ENCODE results near the gene APBB2. TPM values are rescaled to one million over a fixed set of nuclear protein-coding genes. Genes with fewer than 3 reads are reported as not detected.
A peak's percentile ranks its signal among the peaks of the same experiment; 100 is the strongest.

APBB2 gene
- total RNA-seq, 2 experiments from 2014 or later = 0.22 TPM; not detected in 1

GRCh38 chr4:40778090-40778489, 436.3 kb downstream of the APBB2 start:
- no peak for DNase-seq
- intact Hi-C loops (cut with DNase I, micrococcal nuclease) = no loop called here
- no peak overlapping the region for H3K4me3 Mint-ChIP-seq

GRCh38 chr4:40769266-40769665, 445.1 kb downstream of the APBB2 start:
- no peaks in the 10 kb centered on the region for H3K36me3 Mint-ChIP-seq (ENCODE audit: low read depth)
- intact Hi-C loops (cut with DNase I, micrococcal nuclease) = no loop called here
- DNase-seq (no peak), ATAC-seq (ENCODE audit: poor library complexity) (no peak)
- no peaks in the 10 kb centered on the region for H3K4me1 Mint-ChIP-seq (ENCODE audit: low read depth)
- no peak overlapping the region for H3K4me3 Mint-ChIP-seq
- H3K9me3 Mint-ChIP-seq = peaks cover 2% of the 10 kb centered on the region
- H3K27ac Mint-ChIP-seq = no peak overlapping the region
- peaks cover 22% of the 10 kb centered on the region for H3K27me3 Mint-ChIP-seq
- Histone ChIP-seq H3K9me3 (ENCODE audit: control insufficient read depth in 1 of 2, insufficient read depth in 1 of 2, low read length in 2 of 2) (no peaks in the 10 kb centered on the region), H3K36me3 (ENCODE audit: insufficient read depth, low read length) (no peaks in the 10 kb centered on the region), H3K27me3 (ENCODE audit: control insufficient read depth in 1 of 2, insufficient read depth in 2 of 2, low read length in 2 of 2) (no peaks in the 10 kb centered on the region), H3K27ac (ENCODE audit: low read depth in 1 of 2, low read length in 2 of 2) (no peak overlapping the region), H3K4me3 (ENCODE audit: low read length) (no peak overlapping the region), H3K4me1 (ENCODE audit: insufficient read depth, low read length) (no peaks in the 10 kb centered on the region)
- ChIA-PET CTCF (no interaction called here), POLR2A (no interaction called here)
- no peak for TF ChIP-seq CTCF (IDR thresholded peaks at IDR 0.05)

More at GRCh38 chr4:40778090-40778489, 436.3 kb downstream of the APBB2 start:
- H3K36me3 Mint-ChIP-seq (ENCODE audit: low read depth) = no peaks in the 10 kb centered on the region
- peaks cover 8% of the 10 kb centered on the region for H3K27me3 Mint-ChIP-seq
- no peaks in the 10 kb centered on the region for H3K4me1 Mint-ChIP-seq (ENCODE audit: low read depth)
- peaks cover 7% of the 10 kb centered on the region for H3K9me3 Mint-ChIP-seq
- Histone ChIP-seq H3K36me3 (ENCODE audit: insufficient read depth, low read length) (no peaks in the 10 kb centered on the region), H3K27me3 (ENCODE audit: control insufficient read depth in 1 of 2, insufficient read depth in 2 of 2, low read length in 2 of 2) (no peaks in the 10 kb centered on the region), H3K4me3 (ENCODE audit: low read length) (no peak overlapping the region), H3K4me1 (ENCODE audit: insufficient read depth, low read length) (no peaks in the 10 kb centered on the region), H3K27ac (ENCODE audit: low read depth in 1 of 2, low read length in 2 of 2) (no peak overlapping the region), H3K9me3 (ENCODE audit: control insufficient read depth in 1 of 2, insufficient read depth in 1 of 2, low read length in 2 of 2) (no peaks in the 10 kb centered on the region)
- POLR2A ChIA-PET = no interaction called here
- CTCF ChIA-PET = no interaction called here
- ATAC-seq (ENCODE audit: poor library complexity) = no peak
- no peak for TF ChIP-seq CTCF (IDR thresholded peaks at IDR 0.05)
- no peak overlapping the region for H3K27ac Mint-ChIP-seq

GRCh38 chr4:40763228-40763716, 451.1 kb downstream of the APBB2 start:
- CTCF ChIA-PET = no interaction called here
- H3K4me1 Mint-ChIP-seq (ENCODE audit: low read depth) = peaks cover 6% of the 10 kb centered on the region
- H3K9me3 Mint-ChIP-seq = no peaks in the 10 kb centered on the region
- H3K4me1 ChIP-seq (ENCODE audit: insufficient read depth, low read length) = no peaks in the 10 kb centered on the region
- no peak overlapping the region for H3K27ac ChIP-seq (ENCODE audit: low read depth in 1 of 2, low read length in 2 of 2)
- DNase-seq = peak in 2 of 14 experiments; percentile 13 to 16
- no peaks in the 10 kb centered on the region for H3K36me3 Mint-ChIP-seq (ENCODE audit: low read depth)
- no peak overlapping the region for H3K27ac Mint-ChIP-seq
- H3K9me3 ChIP-seq (ENCODE audit: control insufficient read depth in 1 of 2, insufficient read depth in 1 of 2, low read length in 2 of 2) = no peaks in the 10 kb centered on the region
- H3K36me3 ChIP-seq (ENCODE audit: insufficient read depth, low read length) = no peaks in the 10 kb centered on the region
- no peaks in the 10 kb centered on the region for H3K27me3 ChIP-seq (ENCODE audit: control insufficient read depth in 1 of 2, insufficient read depth in 2 of 2, low read length in 2 of 2)
- POLR2A ChIA-PET = no interaction called here
- no peak for TF ChIP-seq CTCF (IDR thresholded peaks at IDR 0.05)
- H3K4me3 ChIP-seq (ENCODE audit: low read length) = no peak overlapping the region
- H3K27me3 Mint-ChIP-seq = peaks cover 7% of the 10 kb centered on the region
- ATAC-seq (ENCODE audit: poor library complexity) = no peak
- intact Hi-C loops (cut with DNase I, micrococcal nuclease) = no loop called here
- no peak overlapping the region for H3K4me3 Mint-ChIP-seq

Other genes starting within 250 kb of the APBB2 start
- gene UCHL1, start 42.4 kb upstream of the APBB2 start, total RNA-seq = not detected